Calu3 (cell line): ENCODE results near the gene CALD1. TPM values are rescaled to one million over a fixed set of nuclear protein-coding genes. Genes with fewer than 3 reads are reported as not detected.

Experiments used
- Bru-seq: library from RNA; stranded (reverse); fragments of 400-500 nt; gene quantifications from one replicate; lab custom pipeline; 2021; lab: Mats Ljungman, UMichigan
- BruChase-seq, 2 experiments: library from RNA; stranded (reverse); fragments of 400-500 nt; gene quantifications; one replicate each; lab custom pipeline; 2021; lab: Mats Ljungman, UMichigan
- BruUV-seq: library from RNA; stranded (reverse); fragments of 400-500 nt; replicated peaks from 2 replicates; lab custom pipeline; 2021; lab: Mats Ljungman, UMichigan
- CTCF ChIA-PET: fragments of 300-600 bp; sonication (Branson Sonifier 250); formaldehyde crosslinking; loops from one replicate; lab custom pipeline; 2022; ENCODE audit warnings: antibody characterized with exemption; lab: Charles Lee
- DNase-seq: peaks from one replicate; pipeline ENCODE4 v3.0.0; 2022
- H3K27ac Mint-ChIP-seq: one replicate; pipeline ENCODE4 v1.8.0; 2022; ENCODE audit warnings: mixed read lengths; ENCODE audit not compliant: unreplicated experiment
- H3K27me3 Mint-ChIP-seq: one replicate; pipeline ENCODE4 v1.8.0; 2022; ENCODE audit warnings: mixed read lengths; ENCODE audit not compliant: unreplicated experiment
- H3K36me3 Mint-ChIP-seq: one replicate; pipeline ENCODE4 v1.8.0; 2022; ENCODE audit warnings: mild to moderate bottlenecking, moderate library complexity, mixed read lengths; ENCODE audit not compliant: insufficient read depth, unreplicated experiment
- H3K4me1 Mint-ChIP-seq: one replicate; pipeline ENCODE4 v1.8.0; 2022; ENCODE audit warnings: mild to moderate bottlenecking, low read depth, mixed read lengths; ENCODE audit not compliant: unreplicated experiment
- H3K4me3 Mint-ChIP-seq: one replicate; pipeline ENCODE4 v1.8.0; 2022; ENCODE audit warnings: mild to moderate bottlenecking, low read depth, moderate library complexity, mixed read lengths; ENCODE audit not compliant: unreplicated experiment
- H3K9me3 Mint-ChIP-seq: one replicate; pipeline ENCODE4 v1.8.0; 2022; ENCODE audit warnings: low read depth, mixed read lengths; ENCODE audit not compliant: unreplicated experiment
- intact Hi-C: fragments of 100-400 bp; cut with micrococcal nuclease; formaldehyde crosslinking; loops from one replicate; pipeline ENCODE4 v1.10.0; 2022; ENCODE audit not compliant: unreplicated experiment
- long read RNA-seq: library from polyadenylated mRNA; stranded (forward); transcript quantifications from one replicate; pipeline ENCODE4 v2.0.0, GENCODE V29; 2022
- total RNA-seq: library from RNA; stranded (reverse); gene quantifications from 2 replicates; pipeline ENCODE4 v1.2.3, GENCODE V29; 2022
- TF ChIP-seq, protein P1 (sequence below): fragments of 200-600 bp; IDR thresholded peaks from one replicate; pipeline ENCODE4 v1.8.0; 2022; ENCODE audit warnings: antibody characterized with exemption; ENCODE audit not compliant: unreplicated experiment

Gene CALD1
- total RNA-seq (5.5 and 9.3 TPM in 2 replicates), Bru-seq, nascent RNA (percentile 33 among the genes with signal in this experiment), BruChase-seq, experiment 1, labeled RNA remaining after a 6-hour chase (percentile 44 among the genes with signal in this experiment), BruChase-seq, experiment 2, labeled RNA remaining after a 2-hour chase (percentile 41 among the genes with signal in this experiment)
- long read RNA-seq, partial matches to known transcripts, result 0 of 4 reads
- long read RNA-seq, other reads (novel, unspliced or antisense), result 2 of 4 reads

GRCh38 chr7:134778941-134779740 is at the start of gene CALD1:
TSS of gene CALD1 (plus strand) at chr7:134779634. CDS start at chr7:134867734, 88,100 bp downstream.
- Mint-ChIP-seq H3K27ac (no peak within 1 kb of the TSS), H3K4me3 (peak within 1 kb of the TSS; percentile 68), H3K9me3 (no peaks in the 10 kb centered on the region), H3K36me3 (no peaks in the 10 kb centered on the region), H3K4me1 (peaks cover 21% of the 10 kb centered on the region), H3K27me3 (no peaks in the 10 kb centered on the region)
- no TSS peak for BruUV-seq
- TF ChIP-seq, protein P1, sequence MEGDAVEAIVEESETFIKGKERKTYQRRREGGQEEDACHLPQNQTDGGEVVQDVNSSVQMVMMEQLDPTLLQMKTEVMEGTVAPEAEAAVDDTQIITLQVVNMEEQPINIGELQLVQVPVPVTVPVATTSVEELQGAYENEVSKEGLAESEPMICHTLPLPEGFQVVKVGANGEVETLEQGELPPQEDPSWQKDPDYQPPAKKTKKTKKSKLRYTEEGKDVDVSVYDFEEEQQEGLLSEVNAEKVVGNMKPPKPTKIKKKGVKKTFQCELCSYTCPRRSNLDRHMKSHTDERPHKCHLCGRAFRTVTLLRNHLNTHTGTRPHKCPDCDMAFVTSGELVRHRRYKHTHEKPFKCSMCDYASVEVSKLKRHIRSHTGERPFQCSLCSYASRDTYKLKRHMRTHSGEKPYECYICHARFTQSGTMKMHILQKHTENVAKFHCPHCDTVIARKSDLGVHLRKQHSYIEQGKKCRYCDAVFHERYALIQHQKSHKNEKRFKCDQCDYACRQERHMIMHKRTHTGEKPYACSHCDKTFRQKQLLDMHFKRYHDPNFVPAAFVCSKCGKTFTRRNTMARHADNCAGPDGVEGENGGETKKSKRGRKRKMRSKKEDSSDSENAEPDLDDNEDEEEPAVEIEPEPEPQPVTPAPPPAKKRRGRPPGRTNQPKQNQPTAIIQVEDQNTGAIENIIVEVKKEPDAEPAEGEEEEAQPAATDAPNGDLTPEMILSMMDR, result no peak
- CTCF ChIA-PET, result interaction anchor here (0.6 to 1.1 kb wide), 2 partner anchors 11 to 13 kb away, joined by 3 to 4 read pairs; no protein-coding TSS in a partner anchor
- DNase-seq, result peak; percentile 58
- intact Hi-C loops, result no loop called here

GRCh38 chr7:134729895-134730294 is 49.5 kb upstream of the CALD1 start:
- H3K27me3 Mint-ChIP-seq, result peaks cover 21% of the 10 kb centered on the region
- no peaks in the 10 kb centered on the region for H3K9me3 Mint-ChIP-seq
- no peaks in the 10 kb centered on the region for H3K36me3 Mint-ChIP-seq
- DNase-seq, result no peak
- TF ChIP-seq, protein P1, result no peak
- intact Hi-C loops, result no loop called here
- CTCF ChIA-PET, result no interaction called here
- no peaks in the 10 kb centered on the region for H3K4me1 Mint-ChIP-seq
- H3K4me3 Mint-ChIP-seq, result no peak overlapping the region
- H3K27ac Mint-ChIP-seq, result no peak overlapping the region
- no TSS peak for BruUV-seq

GRCh38 chr7:134730411-134730829 is 49.0 kb upstream of the CALD1 start:
- Mint-ChIP-seq H3K27ac (no peak overlapping the region), H3K4me1 (no peaks in the 10 kb centered on the region), H3K36me3 (no peaks in the 10 kb centered on the region), H3K9me3 (no peaks in the 10 kb centered on the region), H3K4me3 (no peak overlapping the region), H3K27me3 (peaks cover 26% of the 10 kb centered on the region)
- intact Hi-C loops, result no loop called here
- TF ChIP-seq, protein P1, result no peak
- DNase-seq, result no peak
- CTCF ChIA-PET, result no interaction called here
- no TSS peak for BruUV-seq

- no peak overlapping the region for H3K27ac Mint-ChIP-seq
- CTCF ChIA-PET, result no interaction called here
Observed at GRCh38 chr7:134731616-134732015, 47.8 kb upstream of the CALD1 start.

More at GRCh38 chr7:134731616-134732015, 47.8 kb upstream of the CALD1 start:
- no TSS peak for BruUV-seq
- H3K27me3 Mint-ChIP-seq, result peaks cover 37% of the 10 kb centered on the region
- no peak for DNase-seq
- H3K9me3 Mint-ChIP-seq, result no peaks in the 10 kb centered on the region
- no peak overlapping the region for H3K4me3 Mint-ChIP-seq
- no peaks in the 10 kb centered on the region for H3K4me1 Mint-ChIP-seq
- intact Hi-C loops, result no loop called here
- H3K36me3 Mint-ChIP-seq, result no peaks in the 10 kb centered on the region
- TF ChIP-seq, protein P1, result no peak
